ENCODE data around the gene PLSCR1.
"Not testable (repeated sequence)": the region's sequence is repeated elsewhere in the genome, so short reads cannot be mapped to it uniquely, and the experiment has no call there.

Gene PLSCR1

DNA sequence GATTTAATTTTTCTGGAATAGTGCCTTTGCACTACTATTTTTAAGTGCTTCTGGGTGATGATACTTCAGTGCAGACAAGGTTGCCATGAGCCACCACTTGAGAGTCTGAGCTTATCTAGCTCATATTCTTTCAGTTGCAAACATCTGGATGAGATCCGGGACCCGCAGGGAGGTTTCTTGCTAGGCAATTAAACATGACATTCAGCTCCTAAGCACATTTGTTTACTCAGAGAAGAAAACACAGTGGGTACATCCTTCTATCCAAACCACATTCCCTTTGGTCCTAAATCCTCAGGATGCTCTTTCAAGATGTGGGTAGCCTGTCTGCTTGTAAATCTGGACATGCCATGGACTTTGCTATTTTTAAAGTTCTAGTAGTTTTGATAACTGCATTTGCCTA is 12.0 kb downstream of the PLSCR1 start:
- DNase-seq (ENCODE audit: extremely low read depth, low read depth), result no peak
- TF ChIP-seq, protein P1, sequence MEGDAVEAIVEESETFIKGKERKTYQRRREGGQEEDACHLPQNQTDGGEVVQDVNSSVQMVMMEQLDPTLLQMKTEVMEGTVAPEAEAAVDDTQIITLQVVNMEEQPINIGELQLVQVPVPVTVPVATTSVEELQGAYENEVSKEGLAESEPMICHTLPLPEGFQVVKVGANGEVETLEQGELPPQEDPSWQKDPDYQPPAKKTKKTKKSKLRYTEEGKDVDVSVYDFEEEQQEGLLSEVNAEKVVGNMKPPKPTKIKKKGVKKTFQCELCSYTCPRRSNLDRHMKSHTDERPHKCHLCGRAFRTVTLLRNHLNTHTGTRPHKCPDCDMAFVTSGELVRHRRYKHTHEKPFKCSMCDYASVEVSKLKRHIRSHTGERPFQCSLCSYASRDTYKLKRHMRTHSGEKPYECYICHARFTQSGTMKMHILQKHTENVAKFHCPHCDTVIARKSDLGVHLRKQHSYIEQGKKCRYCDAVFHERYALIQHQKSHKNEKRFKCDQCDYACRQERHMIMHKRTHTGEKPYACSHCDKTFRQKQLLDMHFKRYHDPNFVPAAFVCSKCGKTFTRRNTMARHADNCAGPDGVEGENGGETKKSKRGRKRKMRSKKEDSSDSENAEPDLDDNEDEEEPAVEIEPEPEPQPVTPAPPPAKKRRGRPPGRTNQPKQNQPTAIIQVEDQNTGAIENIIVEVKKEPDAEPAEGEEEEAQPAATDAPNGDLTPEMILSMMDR (IDR thresholded peaks at IDR 0.05; ENCODE audit: low read depth, low read length), result no peak

- TF ChIP-seq, protein P1 (IDR thresholded peaks at IDR 0.05; ENCODE audit: low read depth, low read length), result no peak
- DNase-seq (ENCODE audit: extremely low read depth, low read depth), result no peak
These were observed 13.8 kb downstream of the PLSCR1 start for GRCh38 chr3:146530609-146531008.

- TF ChIP-seq, protein P1 (IDR thresholded peaks at IDR 0.05; ENCODE audit: low read depth, low read length), result no peak
- DNase-seq (ENCODE audit: extremely low read depth, low read depth), result no peak
These were observed 15.4 kb downstream of the PLSCR1 start for GRCh38 chr3:146529021-146529420.

DNA sequence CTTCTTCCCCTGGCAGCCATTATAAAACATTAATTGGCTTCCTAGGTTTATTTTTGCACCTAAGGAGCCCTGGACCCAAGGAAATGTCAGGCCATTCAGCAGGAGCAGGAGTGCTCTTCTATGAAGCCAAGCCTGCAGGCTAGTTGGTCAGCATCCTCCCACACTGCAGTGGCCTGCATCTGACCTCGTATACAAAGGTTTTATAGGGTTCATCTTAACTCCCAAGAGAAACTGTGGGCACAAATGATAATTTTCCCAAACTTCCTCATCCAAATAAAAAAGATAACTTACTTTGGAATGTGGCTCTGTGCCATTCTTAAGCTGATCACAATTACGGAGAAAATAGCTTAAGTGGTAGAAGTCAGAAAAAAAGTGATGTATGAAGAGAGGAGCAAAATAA is 19.4 kb downstream of the PLSCR1 start:
- TF ChIP-seq, protein P1 (IDR thresholded peaks at IDR 0.05; ENCODE audit: low read depth, low read length), result no peak
- DNase-seq (ENCODE audit: extremely low read depth, low read depth), result no peak

DNA sequence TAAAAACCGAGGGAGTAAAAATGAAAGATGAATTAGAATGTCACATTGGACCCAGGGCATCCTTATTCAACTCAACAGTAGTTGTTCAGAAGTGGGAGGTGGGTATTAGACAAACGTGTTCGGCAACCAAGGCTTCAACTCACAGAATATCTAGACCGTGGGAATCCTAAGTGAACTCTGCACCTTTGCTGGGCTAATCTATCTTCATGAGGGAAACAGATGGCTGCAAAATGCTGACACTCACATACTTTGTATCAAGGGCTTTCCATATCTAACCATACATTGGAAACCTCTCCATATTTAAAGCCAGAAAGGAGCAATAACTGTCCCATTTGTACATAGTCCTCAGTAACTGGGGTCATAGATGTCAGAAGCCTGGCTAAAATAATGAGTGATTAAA is 20.9 kb downstream of the PLSCR1 start:
- no peak for DNase-seq (ENCODE audit: extremely low read depth, low read depth)
- TF ChIP-seq, protein P1 (IDR thresholded peaks at IDR 0.05; ENCODE audit: low read depth, low read length), result no peak

DNA sequence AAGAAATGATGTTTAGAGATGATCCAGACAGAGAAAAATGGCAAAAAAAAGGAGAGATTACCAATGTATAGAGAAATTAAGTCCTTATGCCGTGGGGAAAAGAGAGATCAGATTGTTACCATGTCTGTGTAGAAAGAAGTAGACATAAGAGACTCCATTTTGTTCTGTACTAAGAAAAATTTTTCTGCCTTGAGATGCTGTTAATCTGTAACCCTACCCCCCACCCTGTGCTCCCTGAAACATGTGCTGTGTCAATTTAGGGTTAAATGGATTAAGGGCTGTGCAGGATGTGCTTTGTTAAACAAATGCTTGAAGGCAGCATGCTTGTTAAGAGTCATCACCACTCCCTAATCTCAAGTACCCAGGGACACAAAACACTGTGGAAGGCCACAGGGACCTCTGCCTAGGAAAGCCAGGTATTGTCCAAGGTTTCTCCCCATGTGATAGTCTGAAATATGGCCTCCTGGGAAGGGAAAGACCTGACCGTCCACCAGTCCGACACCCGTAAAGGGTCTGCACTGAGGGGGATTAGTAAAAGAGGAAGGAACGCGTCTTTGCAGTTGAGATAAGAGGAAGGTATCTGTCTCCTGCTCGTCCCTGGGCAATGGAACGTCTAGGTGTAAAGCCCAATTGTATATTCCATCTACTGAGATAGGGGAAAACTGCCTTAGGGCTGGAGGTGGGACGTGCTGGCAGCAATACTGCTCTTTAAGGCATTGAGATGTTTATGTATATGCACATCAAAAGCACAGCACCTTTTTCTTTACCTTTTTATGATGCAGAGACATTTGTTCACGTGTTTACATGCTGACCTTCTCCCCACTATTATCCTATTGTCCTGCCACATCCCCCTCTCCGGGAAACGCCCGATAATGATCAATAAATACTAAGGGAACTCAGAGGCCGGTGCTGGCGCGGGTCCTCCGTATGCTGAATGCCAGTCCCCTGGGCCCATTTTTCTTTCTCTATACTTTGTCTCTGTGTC is 21.9 kb downstream of the PLSCR1 start:
- DNase-seq (ENCODE audit: extremely low read depth, low read depth), result not testable (repeated sequence)

- DNase-seq (ENCODE audit: extremely low read depth, low read depth), result no peak
- TF ChIP-seq, protein P1 (IDR thresholded peaks at IDR 0.05; ENCODE audit: low read depth, low read length), result no peak
These were observed 23.0 kb downstream of the PLSCR1 start for GRCh38 chr3:146521394-146521793.

Data from AG09319 (cell line).